HCT116 (cell line): ENCODE data around the gene POLD1. TPM values are rescaled to one million over a fixed set of nuclear protein-coding genes. Genes with fewer than 3 reads are reported as not detected.
A peak's percentile ranks its signal among the peaks of the same experiment; 100 is the strongest.

ENCODE experiments used
- ATAC-seq: fragments of 200-7000 bp; cut with Tn5 transposase; 2 replicates; pipeline ENCODE4 v1.9.1; 2020; ENCODE audit warnings: mild to moderate bottlenecking, moderate library complexity
- BruUV-seq: library from RNA; stranded (reverse); fragments of 400-500 nt; replicated peaks from 2 replicates; lab custom pipeline; 2021; lab: Mats Ljungman, UMichigan
- CTCF ChIA-PET: fragments of 300-600 bp; sonication (Branson Sonifier 250); formaldehyde crosslinking; loops from one replicate; lab custom pipeline; 2021; ENCODE audit warnings: antibody characterized with exemption; lab: Charles Lee
- POLR2A ChIA-PET: fragments of 300-600, 350-600 bp; sonication (Branson Sonifier 250); formaldehyde crosslinking; loops from one replicate; lab custom pipeline; 2021; ENCODE audit warnings: antibody characterized with exemption; lab: Charles Lee
- RAD21 ChIA-PET, 2 experiments: fragments of 300-600 bp; sonication (Branson Sonifier 250); formaldehyde crosslinking; loops; one replicate each; lab custom pipeline; 2023; ENCODE audit warnings: low total read pairs in 2 of 2; ENCODE audit not compliant: uncharacterized antibody in 2 of 2, unreplicated experiment in 2 of 2, low non-redundant PET in 1 of 2; lab: Charles Lee
- DNase-seq: peaks from one replicate; pipeline ENCODE4 v3.0.0-alpha.2; 2010; ENCODE audit warnings: low read depth, low spot score
- H2AFZ ChIP-seq: fragments of 200-600 bp; shearing (Covaris generic), sonication (generic); 2 replicates; pipeline ENCODE4 v1.6.1; 2017; ENCODE audit warnings: low read depth, mixed run types, mixed read lengths, antibody characterized with exemption, low read length; ENCODE audit not compliant: poor library complexity, severe bottlenecking
- H3K27ac ChIP-seq: 2 replicates; pipeline ENCODE4 v1.5.1; 2012; ENCODE audit warnings: low read depth, low read length
- H3K27me3 ChIP-seq: fragments of 200-600 bp; sonication (generic); 2 replicates; pipeline ENCODE4 v1.6.1; 2016; ENCODE audit warnings: mixed run types, low read length, mixed read lengths; ENCODE audit not compliant: insufficient read depth
- H3K36me3 ChIP-seq, 2 experiments: fragments of 200-500 bp in 1 of 2; fragments of 200-600 bp in 1 of 2; sonication (Bioruptor generic) in 1 of 2; sonication (generic) in 1 of 2; 2 replicates each; pipeline versions ENCODE4 v1.5.1 to v1.6.1; 2014 to 2016; ENCODE audit warnings: low read length in 2 of 2, inconsistent platforms in 1 of 2, mixed read lengths in 1 of 2, mixed run types in 1 of 2; ENCODE audit not compliant: insufficient read depth in 2 of 2, control insufficient read depth in 1 of 2
- H3K4me1 ChIP-seq, 2 experiments: fragments of 200-600 bp in 1 of 2; sonication (generic) in 1 of 2; 2 replicates each; pipeline versions ENCODE4 v1.5.1 to v1.6.1; 2012 to 2017; ENCODE audit warnings: low read length in 2 of 2, inconsistent platforms in 1 of 2, mild to moderate bottlenecking in 1 of 2, mixed read lengths in 1 of 2, mixed run types in 1 of 2, moderate library complexity in 1 of 2; ENCODE audit not compliant: insufficient read depth in 2 of 2, control insufficient read depth in 1 of 2
- H3K4me2 ChIP-seq: fragments of 200-600 bp; sonication (generic); 2 replicates; pipeline ENCODE4 v1.6.1; 2017; ENCODE audit warnings: mixed run types, low read length, mixed read lengths
- H3K4me3 ChIP-seq, 2 experiments: fragments of 200-600 bp in 1 of 2; sonication (generic) in 1 of 2; replicated peaks in 1 of 2; 2 replicates each; pipeline ENCODE4 v1.5.1; 2011 to 2016; ENCODE audit warnings: low read length in 2 of 2, control low read depth in 1 of 2, low read depth in 1 of 2, mild to moderate bottlenecking in 1 of 2, mixed read lengths in 1 of 2, mixed run types in 1 of 2
- H3K79me2 ChIP-seq: fragments of 200-600 bp; sonication (generic); 2 replicates; pipeline ENCODE4 v1.6.1; 2017; ENCODE audit warnings: mild to moderate bottlenecking, mixed run types, low read length, moderate library complexity, mixed read lengths; ENCODE audit not compliant: insufficient read depth
- H3K9ac ChIP-seq: fragments of 200-600 bp; sonication (generic); 2 replicates; pipeline ENCODE4 v1.6.1; 2016; ENCODE audit warnings: low read length, mixed read lengths
- H3K9me2 ChIP-seq: fragments of 200-600 bp; sonication (generic), shearing (Covaris generic); 2 replicates; pipeline ENCODE4 v1.6.1; 2017; ENCODE audit warnings: mixed run types, mild to moderate bottlenecking, moderate library complexity; ENCODE audit not compliant: insufficient read depth
- H3K9me3 ChIP-seq, 2 experiments: fragments of 200-500 bp in 1 of 2; fragments of 200-600 bp in 1 of 2; sonication (Bioruptor generic) in 1 of 2; sonication (generic) in 1 of 2; 2 replicates each; pipeline ENCODE4 v1.6.1; 2014 to 2017; ENCODE audit warnings: low read length in 2 of 2, mixed read lengths in 2 of 2, inconsistent platforms in 1 of 2, low read depth in 1 of 2, mild to moderate bottlenecking in 1 of 2, mixed run types in 1 of 2, moderate library complexity in 1 of 2; ENCODE audit not compliant: control insufficient read depth in 1 of 2, insufficient read depth in 1 of 2
- H4K20me1 ChIP-seq: fragments of 200-600 bp; sonication (generic), shearing (Covaris generic); 2 replicates; pipeline ENCODE4 v1.6.1; 2017; ENCODE audit warnings: mixed run types, mild to moderate bottlenecking, moderate library complexity; ENCODE audit not compliant: insufficient read depth
- ELF1 ChIP-seq: IDR thresholded peaks from 2 replicates; pipeline ENCODE4 v1.6.1; 2012; ENCODE audit warnings: low read depth, borderline replicate concordance
- POLR2AphosphoS5 ChIP-seq: IDR thresholded peaks from 2 replicates; pipeline ENCODE4 v1.6.1; 2011; ENCODE audit warnings: mild to moderate bottlenecking, low read depth, low read length, moderate library complexity
- SIN3A ChIP-seq: IDR thresholded peaks from 2 replicates; pipeline ENCODE4 v1.6.1; 2012; ENCODE audit warnings: low read depth
- SP1 ChIP-seq: IDR thresholded peaks from 2 replicates; pipeline ENCODE4 v1.6.1; 2012; ENCODE audit warnings: low read depth
- YY1 ChIP-seq: IDR thresholded peaks from 2 replicates; pipeline ENCODE4 v1.6.1; 2011; ENCODE audit warnings: low read length, low read depth, moderate library complexity, mild to moderate bottlenecking; ENCODE audit not compliant: insufficient replicate concordance; ENCODE audit errors: extremely low read depth
- ZFX ChIP-seq: fragments of 450-650 bp; IDR thresholded peaks from 2 replicates; pipeline ENCODE4 v1.6.1; 2017
- ZNF274 ChIP-seq: fragments of 200-500 bp; sonication (Bioruptor generic); IDR thresholded peaks from 2 replicates; pipeline ENCODE4 v1.6.1; 2014; ENCODE audit warnings: mild to moderate bottlenecking, low read depth, low read length, inconsistent platforms
- intact Hi-C: fragments of 100-400 bp; cut with micrococcal nuclease; formaldehyde crosslinking; loops from 2 replicates; pipeline ENCODE4 v1.10.0; 2022
- total RNA-seq: library from RNA; stranded (reverse); gene quantifications from one replicate; pipeline ENCODE4 v1.2.1, GENCODE V29; 2021; ENCODE audit not compliant: unreplicated experiment
- TF ChIP-seq, protein P1 (sequence below): IDR thresholded peaks from 2 replicates; pipeline ENCODE4 v1.6.1; 2012; ENCODE audit warnings: low read depth
- TF ChIP-seq, protein P2 (sequence below): IDR thresholded peaks from 2 replicates; pipeline ENCODE4 v1.6.1; 2012

The POLD1 gene
- total RNA-seq, 1 experiment from 2014 or later, result 122 TPM

DNA sequence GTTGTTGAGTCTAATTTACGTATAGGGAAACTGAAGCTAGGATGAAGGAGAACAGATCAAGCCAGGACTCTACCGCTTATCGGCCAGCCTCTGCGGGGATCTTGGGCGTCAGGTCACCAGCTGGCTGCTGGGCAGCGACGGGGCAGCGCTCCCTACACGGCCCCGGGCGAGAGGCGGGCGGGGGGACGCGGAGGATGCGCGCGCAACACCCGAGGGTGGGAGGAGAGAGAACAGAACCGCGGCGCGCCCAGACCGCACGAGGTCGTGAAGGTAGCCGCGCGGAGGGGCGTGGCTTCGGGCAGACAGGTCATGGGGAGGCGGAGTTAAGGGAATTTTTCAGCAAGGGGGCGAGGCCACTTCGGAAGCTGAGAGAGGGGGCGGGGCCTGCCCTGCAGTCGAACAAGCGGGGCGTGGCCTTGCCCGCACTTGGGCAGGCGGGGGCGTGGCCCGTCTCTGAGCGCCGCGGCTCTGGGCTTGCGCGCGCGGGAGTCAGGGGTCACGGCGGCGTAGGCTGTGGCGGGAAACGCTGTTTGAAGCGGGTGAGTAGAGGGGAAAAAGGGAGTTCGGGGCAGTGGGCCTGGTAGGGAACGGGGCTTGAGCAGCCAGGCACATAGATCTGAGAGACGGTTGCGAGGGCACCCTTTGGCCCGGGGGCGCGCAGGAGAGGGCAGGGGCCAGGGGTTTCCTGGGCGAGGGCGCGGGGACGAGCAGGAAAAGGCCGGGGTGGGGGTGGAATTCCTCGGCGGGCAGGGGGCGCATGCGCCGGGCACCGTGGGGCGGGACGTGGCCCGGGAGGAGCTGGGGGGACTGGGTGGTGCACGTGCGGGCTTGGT, at the start of gene POLD1 (continued):
- TF ChIP-seq, protein P1, sequence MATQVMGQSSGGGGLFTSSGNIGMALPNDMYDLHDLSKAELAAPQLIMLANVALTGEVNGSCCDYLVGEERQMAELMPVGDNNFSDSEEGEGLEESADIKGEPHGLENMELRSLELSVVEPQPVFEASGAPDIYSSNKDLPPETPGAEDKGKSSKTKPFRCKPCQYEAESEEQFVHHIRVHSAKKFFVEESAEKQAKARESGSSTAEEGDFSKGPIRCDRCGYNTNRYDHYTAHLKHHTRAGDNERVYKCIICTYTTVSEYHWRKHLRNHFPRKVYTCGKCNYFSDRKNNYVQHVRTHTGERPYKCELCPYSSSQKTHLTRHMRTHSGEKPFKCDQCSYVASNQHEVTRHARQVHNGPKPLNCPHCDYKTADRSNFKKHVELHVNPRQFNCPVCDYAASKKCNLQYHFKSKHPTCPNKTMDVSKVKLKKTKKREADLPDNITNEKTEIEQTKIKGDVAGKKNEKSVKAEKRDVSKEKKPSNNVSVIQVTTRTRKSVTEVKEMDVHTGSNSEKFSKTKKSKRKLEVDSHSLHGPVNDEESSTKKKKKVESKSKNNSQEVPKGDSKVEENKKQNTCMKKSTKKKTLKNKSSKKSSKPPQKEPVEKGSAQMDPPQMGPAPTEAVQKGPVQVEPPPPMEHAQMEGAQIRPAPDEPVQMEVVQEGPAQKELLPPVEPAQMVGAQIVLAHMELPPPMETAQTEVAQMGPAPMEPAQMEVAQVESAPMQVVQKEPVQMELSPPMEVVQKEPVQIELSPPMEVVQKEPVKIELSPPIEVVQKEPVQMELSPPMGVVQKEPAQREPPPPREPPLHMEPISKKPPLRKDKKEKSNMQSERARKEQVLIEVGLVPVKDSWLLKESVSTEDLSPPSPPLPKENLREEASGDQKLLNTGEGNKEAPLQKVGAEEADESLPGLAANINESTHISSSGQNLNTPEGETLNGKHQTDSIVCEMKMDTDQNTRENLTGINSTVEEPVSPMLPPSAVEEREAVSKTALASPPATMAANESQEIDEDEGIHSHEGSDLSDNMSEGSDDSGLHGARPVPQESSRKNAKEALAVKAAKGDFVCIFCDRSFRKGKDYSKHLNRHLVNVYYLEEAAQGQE, result no peak
- TF ChIP-seq ZNF274 (no peak), YY1 (peak; percentile 7), POLR2AphosphoS5 (peak; percentile 83)
- TF ChIP-seq, protein P2, sequence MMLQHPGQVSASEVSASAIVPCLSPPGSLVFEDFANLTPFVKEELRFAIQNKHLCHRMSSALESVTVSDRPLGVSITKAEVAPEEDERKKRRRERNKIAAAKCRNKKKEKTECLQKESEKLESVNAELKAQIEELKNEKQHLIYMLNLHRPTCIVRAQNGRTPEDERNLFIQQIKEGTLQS, result no peak

DNA sequence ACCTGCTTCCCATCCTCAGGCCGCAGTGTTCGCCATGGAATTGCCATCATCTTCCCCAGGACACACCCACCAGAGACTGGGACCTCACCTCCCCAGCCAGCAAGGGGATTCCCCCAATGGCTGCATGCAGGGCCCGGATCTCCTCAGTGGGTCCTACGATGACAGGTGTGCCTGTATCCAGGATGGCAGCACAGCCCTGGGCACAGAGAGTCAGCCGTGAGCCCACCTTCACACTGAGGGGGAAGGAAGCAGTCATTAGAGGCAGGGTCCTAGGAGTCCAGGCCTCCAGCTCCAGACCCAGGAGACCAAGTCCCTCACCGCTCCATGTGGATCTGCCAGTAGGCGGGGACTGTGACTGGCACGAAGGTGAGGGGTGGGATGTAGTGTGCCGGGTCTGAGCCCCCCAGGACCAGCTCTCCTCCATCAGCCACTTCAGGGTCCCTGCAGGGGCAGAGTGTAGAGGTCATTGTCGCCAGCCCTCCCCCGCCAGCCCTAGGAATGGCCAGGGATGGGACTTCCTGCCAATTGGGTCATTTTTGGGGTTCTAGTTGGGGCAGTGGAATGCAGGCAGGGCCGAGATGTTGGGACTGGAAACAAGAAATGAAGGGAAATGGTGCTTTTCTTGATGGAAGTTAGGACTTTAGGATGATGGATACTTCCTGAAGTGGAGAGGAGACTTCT, 49.3 kb upstream of the POLD1 start:
- H3K9ac ChIP-seq, result no peak overlapping the region
- TF ChIP-seq SIN3A (no peak), ELF1 (no peak), ZFX (no peak), SP1 (no peak)
- TF ChIP-seq, protein P1, result no peak
- TF ChIP-seq, all 23 proteins: peak for 0
- Histone ChIP-seq H3K4me2 (no peak overlapping the region), H3K36me3 (no peaks in the 10 kb centered on the region), H3K4me3 (no peak overlapping the region), H2AFZ (no peak overlapping the region), H3K9me2 (no peaks in the 10 kb centered on the region), H3K27me3 (no peaks in the 10 kb centered on the region), H3K9me3 (no peaks in the 10 kb centered on the region), H4K20me1 (no peaks in the 10 kb centered on the region), H3K4me1 (peaks cover 23 to 46% of the 10 kb centered on the region in 2 experiments), H3K27ac (no peak overlapping the region), H3K79me2 (no peaks in the 10 kb centered on the region)
- POLR2A ChIA-PET, result no interaction called here
- RAD21 ChIA-PET, result no interaction called here
- intact Hi-C loops, result no loop called here
- no peak for DNase-seq
- no TSS peak for BruUV-seq
- no peak for ATAC-seq
- CTCF ChIA-PET, result no interaction called here
